Endometrium (tissue), 2 donors: ENCODE data around the gene CNST.

Experiments
- FAIRE-seq: peaks from 2 replicates; lab custom pipeline; 2012; peaks lifted over from hg19 to GRCh38; lab: Jason Lieb, UNC
- donor health status: control.
- donor health status: control.

The CNST gene, protein sequence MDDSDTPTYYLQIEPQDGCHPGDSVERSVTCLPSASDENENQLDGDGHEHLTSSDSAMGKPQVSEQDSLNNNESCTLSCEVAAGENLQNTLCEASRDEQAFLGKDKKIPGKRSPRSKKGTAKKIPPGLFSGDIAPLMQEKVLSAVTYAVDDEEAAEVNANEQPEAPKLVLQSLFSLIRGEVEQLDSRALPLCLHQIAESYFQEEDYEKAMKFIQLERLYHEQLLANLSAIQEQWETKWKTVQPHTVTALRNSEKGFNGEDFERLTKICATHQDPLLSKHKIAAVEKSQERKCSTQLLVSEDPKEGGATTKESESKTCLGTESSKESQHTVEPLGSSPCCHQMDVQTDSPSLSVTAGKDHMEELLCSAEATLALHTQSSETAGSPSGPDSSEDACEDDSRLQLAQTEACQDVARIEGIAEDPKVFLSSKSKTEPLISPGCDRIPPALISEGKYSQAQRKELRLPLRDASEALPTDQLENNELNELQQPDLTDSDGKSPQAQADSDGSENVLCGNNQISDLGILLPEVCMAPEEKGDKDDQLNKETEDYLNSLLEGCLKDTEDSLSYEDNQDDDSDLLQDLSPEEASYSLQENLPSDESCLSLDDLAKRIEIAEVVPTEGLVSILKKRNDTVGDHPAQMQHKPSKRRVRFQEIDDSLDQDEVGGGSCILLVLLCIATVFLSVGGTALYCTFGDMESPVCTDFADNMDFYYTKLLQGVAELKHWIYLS

DNA sequence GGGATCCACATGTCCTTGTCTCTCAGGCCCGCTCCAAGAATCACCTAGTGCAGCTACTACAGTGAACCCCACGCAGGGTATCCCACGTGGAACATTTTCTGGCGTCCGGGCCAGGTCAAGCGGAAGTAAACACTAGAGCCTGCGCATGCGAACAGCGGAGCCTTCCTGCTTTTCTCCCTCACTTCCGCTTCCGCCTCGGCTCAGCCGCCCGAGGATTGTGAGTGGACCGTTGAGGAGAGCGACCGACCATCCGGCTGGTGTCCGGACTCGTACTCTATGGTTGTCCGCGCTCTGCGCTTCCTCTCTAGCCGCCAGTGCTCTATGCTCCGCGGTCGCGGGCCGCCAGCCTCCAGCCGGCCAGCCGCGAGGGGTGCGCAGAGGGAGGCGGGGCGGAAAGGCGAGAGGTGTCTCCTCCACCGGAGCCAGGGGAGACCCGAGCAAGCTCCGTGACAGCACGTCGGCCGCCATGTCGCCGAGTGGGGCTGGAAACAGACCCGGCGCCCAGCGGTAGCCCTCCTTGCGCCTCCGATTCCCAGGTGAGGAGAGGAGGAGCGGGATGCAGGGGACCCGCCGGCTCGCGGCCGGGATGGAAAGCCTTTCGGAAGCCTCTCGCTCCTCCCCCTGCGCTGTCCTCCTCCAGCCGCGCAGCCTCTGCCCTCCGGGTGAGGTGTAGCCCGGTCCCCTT, at the start of gene CNST, which contains the start of gene TFB2M:
TSS of gene CNST (plus strand) at position 329 of the 685 bp plus-strand sequence. CDS start 25,107 bp downstream, outside the sequence.
TSS of gene TFB2M (minus strand) at position 134 of the 685 bp plus-strand sequence. CDS start at position 11, 123 bp downstream.
- peak; percentile 94 for FAIRE-seq

DNA sequence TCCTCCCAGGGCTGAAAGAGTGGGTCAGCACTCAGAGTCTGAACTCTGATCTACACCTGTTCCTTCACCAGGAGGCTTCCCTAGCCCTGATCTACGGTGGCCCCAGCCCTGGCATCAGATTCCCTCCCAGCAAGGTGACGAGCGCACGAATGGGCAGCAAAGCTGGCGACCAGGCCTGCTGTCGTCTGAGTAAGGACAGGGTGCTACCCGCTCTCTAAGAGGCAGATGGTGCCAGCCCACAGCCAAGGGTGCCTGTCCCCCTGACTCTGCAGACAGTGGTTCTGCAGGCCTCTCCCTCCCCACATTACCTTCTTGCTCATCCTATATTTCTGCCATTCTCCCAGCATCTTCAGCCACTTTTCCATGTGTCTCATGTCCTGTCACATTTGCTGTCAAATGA, 48.9 kb upstream of the CNST start:
- no peak for FAIRE-seq

DNA sequence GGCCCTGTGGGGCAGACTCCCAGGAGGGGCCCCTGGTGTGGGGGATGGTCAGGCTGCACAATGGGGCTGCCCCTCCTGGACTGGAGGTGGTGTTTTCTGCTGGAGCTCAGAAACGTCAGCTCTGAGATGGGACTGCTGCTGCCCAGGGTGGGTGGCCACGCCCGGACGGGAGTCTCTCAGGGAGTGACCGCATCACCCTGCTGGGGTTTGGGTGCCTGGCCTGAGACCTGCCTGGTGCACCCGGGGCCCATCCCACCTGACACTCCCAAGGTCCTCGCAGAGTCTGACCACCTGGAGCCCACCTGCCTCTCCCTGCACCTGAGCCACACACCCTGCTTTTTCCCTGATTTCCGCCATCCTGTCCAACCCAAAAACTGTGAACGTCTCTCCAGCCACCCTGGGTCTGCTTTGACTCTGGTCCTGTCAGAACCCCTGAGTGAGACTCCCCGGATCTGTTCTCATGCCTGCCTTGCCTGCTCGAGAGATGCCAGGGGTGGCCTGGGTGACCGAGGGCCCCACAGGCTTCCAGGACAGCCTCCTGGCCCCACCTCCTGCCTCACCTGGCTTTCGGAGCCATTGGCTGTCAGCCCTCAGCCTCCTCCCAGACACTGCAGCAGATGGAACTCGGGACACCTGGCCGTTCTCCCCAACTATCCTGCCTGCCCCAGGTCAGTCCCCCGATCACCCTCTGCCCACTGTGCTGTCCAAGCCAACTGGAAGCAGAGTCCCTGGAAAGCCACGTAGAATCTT, 47.6 kb upstream of the CNST start:
- no peak for FAIRE-seq

DNA sequence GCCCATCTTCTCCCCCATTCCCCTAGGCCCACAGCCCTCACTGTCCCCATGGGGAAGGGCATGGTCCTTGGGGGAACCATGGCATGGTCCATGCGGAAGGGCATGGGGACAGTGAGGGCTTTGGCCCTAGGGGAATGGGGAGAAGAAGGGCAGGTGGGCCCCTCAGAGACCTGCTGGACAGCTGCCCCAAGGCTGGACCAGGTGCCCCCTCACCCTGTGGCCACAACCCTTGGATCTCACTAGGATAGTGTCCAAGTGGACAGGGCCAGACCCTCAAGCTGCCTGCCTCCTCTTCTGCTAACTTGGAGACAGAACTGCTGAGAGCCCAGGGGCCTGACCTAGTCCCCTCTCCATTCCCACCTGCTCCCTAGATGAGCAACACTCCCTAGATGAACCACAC, 46.7 kb upstream of the CNST start:
- no peak for FAIRE-seq

DNA sequence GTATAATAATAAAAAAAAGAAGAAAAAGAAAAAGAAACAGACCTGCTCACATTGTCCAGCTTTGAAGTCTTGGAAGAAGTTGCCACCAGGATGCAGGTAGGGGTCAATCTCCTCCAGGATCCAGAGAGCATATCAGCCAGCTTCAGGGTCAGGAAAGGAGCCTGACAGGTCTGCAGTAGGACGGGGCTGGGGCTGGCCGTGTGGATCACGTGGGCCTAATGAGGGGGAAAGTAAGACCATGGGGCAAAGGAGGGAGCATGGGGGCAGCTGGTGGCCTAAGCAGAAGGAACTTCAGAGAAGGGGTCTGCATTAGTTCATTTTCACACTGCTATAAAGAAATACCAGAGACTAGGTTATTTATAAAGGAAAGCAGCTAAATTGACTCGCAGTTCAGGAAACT, 39.9 kb upstream of the CNST start:
- no peak for FAIRE-seq

DNA sequence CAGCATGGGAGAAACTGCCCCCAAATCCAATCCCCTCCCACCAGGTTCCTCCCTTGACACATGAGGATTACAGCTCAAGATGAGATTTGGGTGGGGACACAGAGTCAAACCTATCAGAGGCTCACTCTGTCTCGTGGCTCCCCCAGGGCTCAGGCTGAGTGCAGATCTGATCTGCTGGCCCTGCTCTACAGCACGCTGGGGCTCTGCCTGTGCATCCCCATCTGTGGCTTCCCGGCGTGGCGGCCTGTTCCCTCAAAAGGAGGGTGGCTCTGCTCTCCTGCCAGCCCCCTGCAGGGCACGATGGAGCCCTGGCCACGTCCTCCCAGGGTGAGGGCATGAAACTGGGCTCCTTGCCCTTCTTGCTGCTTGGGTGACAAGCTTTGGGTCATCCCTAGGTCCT, 39.3 kb upstream of the CNST start:
- FAIRE-seq = no peak

DNA sequence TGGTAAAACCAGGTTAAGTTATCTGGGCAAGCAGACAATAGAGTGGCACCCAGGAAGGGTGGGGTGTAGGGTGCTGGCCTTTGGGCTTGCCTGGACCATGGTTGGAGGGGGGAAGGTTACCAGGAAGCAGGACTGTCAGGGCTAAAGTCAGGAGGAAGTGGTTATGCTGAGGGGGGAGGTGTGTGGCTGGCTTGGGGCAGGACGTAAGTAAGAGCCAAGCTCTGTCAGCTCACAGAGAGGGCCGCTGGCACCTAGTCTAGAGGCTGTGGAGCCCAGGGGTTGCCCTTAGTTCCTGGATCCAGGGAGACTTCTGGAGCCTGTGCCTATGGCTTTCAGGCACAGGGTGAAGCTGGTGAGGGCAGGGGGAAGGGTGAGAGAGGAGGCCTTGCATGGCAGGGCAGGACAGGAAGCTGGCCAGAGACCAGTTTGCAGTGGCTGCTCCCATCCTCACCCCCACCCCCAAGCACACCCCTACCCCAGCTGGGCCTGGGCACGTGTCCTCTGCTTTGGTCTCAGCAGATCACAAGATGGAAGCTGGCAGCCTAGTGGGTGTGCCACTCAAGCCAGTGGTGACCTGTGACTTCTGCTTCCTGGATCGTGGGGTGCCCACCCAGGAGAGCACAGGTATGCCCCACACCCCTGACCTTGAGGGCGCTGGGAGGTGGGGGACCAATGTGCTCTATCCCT, 38.7 kb upstream of the CNST start:
- no peak for FAIRE-seq

DNA sequence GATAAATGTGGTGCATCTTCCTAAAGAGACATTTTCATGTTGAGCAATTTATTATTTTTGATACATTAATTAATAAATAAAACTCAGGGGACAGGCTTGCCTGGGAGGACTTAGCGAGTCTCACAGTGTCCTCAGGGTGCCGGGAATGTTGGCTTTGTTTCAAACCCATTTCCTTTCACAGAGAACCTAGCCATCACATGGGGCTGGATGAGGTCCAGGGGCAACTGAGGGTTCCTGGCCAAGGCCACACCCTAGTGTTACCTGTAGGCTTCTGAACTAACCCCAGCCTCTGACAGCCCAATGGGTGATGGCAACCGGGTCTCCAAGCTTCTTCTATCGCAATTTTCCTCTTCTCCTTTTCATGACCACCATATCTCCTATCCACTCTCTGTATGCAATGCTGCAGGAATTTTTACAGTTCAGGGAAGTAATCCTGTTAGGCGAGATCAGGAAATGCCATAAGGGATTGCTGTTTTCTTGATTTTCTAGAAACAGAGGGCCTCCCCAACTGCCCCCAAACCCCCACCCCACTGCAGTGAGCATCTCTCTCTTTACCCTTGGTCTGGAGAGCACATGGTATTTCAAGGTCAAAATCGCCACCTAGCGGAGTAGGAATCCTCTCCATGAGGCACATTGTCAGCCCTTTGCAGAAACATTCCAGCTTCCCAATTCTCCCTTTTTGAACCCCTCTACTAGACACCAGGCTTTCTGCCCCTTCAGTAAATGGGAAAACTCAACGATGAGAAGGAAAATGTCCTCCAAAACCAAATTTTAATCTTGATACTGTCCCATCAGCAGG, 37.1 kb upstream of the CNST start:
- FAIRE-seq = no peak

DNA sequence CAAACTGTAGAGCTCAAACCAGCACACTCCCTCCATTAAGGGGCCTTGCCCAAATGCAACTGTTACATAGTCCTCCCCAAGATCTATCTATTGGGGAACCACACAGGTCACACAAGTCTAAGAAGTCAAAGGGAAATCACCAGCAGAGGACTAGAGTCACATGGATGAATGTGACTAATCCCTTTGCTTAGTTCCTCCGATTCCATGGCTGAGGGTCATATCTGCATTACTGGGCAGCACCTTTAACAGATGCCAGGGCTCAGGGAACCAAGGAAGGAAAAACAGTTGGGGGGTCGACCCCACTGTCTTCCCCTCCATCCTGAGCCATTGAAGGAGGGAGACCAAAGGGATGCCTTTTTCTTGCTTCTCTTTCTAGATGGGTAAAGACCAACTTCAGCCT, 35.8 kb upstream of the CNST start:
- no peak for FAIRE-seq

DNA sequence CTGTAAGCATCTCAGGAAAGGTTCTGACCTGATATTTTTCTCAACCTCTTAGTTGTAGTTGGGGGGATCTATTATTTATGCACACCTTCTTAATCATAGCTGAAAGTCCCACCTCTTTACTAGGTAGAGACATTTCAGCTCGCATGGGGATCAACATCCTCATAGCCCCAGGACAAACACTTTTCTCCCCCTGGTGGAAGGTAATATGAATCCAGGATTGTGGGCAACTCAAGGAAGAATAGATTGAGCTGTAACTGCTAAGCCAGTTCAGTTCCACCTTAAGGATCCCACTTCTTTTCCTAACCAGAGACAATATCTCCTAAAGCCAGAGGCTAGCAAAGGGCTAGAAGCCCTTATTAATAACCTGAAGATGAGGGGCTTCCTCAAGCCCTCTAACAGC, 33.7 kb upstream of the CNST start:
- no peak for FAIRE-seq

DNA sequence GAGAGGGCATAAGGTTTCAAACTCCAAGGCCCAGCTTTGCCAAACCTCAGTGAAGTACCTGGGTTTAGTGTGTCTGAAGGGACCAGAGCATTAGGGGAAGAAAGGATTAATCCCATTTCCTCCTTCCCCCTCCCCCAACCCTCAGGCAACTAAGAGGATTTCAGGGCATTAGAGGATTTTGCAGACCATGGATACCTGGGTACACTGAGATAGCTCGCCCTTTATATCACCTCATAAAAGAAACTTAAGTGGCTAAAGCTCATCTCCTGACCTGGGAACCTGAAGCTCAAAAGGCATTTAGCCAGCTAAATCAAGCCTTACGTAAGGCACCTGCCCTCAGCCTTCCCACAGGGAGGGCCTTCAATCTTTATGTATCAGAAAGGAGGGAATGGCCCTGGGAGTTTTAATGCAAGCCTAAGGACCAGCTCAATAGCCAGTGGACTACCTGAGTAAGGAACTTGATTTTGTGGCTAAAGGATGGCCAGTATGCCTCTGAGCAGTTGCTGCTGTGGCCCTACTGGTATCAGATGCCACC, 32.8 kb upstream of the CNST start:
- no peak for FAIRE-seq

DNA sequence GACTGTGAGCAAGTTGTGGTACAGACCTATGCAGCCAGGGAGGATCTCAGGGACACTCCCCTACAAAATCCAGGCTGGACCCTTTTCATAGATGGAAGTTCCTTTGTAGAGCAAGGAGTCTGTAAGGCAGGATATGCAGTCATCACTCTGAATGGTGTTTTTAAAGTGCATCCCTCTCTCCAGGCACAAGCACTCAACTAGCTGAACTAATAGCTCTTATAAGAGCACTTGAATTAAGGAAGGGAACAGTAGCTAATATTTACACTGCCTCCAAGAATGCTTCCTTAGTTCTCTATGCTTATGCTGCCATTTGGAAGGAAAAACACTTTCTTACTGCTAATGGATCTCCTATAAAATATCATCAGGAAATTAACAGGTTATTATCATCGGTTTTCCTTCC, 32.1 kb upstream of the CNST start:
- FAIRE-seq = no peak

DNA sequence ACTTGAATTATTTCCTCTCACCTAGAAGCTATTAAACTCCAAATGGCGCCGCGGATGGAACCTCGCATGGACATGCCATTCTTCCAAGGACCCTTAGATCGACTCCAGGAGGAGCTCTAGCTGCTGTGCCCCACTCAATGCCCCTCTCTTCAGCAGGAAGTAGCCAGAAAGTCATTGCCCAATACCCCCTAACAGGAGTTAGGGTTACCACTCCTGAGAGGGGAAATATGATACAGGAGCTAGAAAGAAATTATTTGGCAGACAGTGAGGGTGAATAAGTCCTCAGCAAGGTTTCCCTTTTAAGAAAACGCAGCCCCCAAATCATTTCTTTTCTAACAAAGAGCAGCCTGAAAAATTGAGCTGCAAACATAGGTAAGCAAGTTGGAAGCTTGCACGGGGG, 28.8 kb upstream of the CNST start:
- no peak for FAIRE-seq

DNA sequence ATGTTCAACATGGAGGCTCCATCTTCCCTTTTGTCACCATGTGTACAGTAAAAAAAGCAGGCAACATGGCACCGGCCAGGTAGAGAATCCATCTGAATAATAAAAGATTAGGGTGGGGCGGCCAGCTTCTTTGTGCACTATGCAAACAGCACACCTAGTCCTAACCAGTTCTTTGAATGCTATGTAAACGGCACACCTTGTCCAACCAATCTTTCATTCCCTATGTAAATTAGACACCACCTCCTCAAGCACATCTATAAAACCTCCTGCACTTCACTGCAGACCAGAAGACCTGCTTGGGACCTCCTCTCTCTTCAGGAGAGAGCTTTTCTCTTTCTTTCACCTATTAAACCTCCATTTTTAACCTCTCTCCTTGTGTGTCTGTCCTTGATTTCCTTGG, 28.4 kb upstream of the CNST start:
- FAIRE-seq = no peak

DNA sequence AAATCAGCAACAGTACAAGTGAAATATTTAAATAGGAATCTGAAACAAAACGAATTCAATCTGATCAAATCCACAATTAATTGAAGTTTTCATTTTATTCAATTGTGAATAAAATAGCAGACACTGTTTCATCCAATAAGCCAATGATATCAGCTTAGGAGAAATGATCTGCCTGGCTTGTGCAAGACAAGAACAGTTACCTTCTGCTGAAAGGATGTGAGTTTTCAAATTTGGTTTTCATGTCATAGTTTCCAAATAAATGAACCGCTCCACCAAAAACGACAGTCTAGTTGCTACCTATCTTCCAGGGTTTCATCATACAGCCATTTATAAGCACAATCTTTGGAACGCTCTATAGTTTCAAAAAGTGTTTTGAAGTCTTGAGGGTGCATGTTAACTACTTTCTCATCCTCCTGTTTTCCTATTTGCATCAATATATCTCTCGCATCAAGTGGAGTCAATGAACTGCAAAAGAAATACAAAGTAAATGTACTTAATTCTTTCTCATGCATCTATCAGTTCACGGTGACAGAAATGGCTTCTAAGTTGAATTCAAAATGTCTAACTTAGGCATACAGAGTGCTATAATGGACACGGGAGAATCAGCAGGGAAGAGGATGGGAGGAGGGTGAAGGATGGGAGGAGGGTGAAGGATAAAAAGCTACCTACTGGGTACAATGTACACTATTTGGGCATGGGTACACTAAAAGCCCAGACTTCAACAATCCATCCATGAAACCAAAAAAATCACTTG, 25.3 kb upstream of the CNST start:
- no peak for FAIRE-seq

DNA sequence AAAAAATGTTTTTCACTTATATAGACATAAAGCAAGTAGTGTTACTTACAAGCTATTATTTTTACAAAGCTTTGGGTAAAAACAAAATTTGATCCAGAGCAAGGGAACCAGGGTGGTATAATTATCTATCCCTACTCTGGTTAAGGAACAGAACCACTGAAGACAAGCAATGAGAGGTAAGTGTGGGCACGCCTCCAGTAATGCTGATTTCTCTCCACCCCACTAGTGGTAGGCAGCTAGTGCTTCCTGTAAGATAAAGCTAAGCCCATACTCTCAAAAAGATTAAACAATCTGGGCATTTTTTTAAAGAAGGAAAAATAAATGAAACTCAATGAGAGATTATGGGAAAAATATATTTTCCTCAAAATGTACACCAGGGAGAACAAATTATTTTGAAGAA, 22.3 kb upstream of the CNST start:
- no peak for FAIRE-seq

DNA sequence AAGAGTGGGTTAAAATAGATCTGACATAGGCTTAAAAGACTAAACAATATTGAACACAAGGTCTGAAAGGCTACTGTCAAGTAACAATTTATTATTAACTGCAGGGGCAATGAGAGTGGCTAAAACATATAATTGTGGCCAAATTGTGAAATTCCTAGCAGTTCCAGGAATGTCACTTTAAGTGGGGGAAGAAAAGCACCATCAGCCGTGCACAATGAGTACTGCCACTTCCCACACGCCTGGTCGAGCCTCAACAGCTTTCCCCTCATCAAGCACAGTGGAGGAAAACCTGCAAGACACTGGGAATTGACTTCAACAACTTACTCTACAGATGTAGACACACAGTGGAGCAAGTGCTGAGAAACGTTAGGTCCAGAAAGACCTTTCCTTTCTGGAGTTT, 16.6 kb upstream of the CNST start:
- FAIRE-seq = no peak

DNA sequence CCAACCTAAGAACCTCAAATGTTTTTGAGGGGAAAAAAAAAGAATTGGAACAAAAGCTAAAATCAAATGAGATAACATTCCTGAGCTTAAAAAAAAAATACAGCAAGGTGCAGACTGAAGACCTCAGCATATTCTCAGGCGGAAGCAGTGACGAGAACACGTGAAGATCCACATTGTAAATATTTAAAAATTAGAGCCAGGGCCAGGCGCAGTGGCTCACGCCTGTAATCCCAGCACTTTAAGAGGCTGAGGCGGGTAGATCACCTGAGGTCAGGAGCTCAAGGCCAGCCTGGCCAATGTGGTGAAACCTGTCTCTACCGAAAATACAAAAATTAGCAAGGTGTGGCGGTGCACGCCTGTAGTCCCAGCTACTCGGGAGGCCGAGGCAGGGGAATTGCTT, 15.9 kb upstream of the CNST start:
- FAIRE-seq = no peak

DNA sequence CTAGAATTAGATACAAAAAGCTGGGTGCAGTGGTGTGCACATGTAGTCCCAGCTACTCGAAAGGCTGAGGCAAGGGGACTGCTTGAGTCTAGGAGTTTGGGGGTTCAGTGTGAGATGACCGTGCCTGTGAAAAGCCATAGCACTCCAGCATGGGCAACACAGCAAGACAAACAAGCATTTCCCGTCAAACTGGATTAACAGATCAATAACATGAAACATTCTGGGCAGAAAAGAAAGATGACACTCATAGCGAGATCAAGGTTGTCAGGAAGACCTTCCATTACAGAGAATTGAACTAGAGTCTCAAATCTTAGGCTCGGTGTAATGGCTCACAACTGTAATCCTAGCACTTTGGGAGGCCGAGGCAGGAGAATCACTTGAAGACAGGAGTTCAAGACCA, 14.1 kb upstream of the CNST start:
- FAIRE-seq = no peak

DNA sequence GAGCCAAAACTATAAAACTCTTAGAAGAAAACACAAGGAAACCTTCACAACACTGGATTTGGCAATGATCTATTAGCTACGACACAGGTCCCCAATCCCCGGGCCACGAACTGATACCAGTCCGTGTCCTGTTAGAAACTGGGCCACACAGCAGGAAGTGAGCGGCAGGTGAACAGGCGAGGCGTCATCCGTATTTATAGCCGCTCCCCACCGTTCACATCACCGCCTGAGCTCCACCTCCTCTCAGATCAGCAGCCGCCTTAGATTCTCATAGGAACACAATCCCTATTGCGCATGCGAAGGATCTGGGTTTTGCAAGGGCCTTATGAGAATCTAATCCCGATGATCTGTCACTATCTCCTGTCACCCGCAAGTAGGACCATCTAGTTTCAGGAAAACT, 12.1 kb upstream of the CNST start:
- no peak for FAIRE-seq
